HG03064 (cell line): ENCODE data around the gene KLHL10.

ENCODE experiments used
- ATAC-seq: cut with Tn5 transposase; IDR thresholded peaks from one replicate; pipeline ENCODE4 v1.9.1; 2021; ENCODE audit warnings: low read depth; ENCODE audit not compliant: unreplicated experiment

The KLHL10 gene

GRCh38 chr17:41892021-41892376, 54.4 kb downstream of the KLHL10 start:
- ATAC-seq, result no peak

GRCh38 chr17:41893384-41893783, 55.8 kb downstream of the KLHL10 start:
- no peak for ATAC-seq

GRCh38 chr17:41894791-41895331, 57.2 kb downstream of the KLHL10 start:
- ATAC-seq, result no peak

GRCh38 chr17:41895617-41896016, 58.0 kb downstream of the KLHL10 start:
- no peak for ATAC-seq

GRCh38 chr17:41896726-41897125, 59.1 kb downstream of the KLHL10 start:
- no peak for ATAC-seq
